ENCODE results near the gene TMEM52.

Gene TMEM52

DNA sequence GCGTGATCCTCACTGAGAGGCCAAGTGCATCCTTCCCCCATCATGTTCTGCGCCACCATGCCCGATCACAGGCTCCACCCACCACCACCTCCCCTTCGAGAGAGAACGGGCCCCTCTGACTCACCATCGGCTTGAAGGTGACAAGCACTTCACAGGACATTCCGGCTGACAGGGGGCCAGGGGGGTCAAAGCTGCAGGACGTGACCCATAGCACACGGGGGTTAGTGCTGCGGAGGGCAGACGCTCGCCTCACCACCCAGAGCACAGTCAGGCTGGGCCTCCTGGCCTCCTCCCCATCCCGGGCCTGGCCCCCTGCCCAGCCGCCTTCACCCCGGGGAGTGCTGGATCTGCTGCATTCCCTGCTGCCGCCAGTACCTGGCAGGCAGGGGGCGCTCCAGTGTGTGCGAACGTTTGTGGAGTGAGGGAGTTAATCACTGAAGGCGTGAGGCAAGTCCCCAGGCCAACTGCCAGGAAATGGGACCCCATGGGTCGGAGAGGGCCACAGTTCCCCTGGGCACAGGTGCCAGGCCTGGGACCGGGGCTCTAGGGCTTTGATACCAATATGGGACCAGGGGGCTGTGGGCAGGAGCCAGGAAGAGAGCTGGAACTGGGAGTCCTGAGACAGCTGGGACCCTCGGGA lies 40.9 kb upstream of the TMEM52 start:
- ChIA-PET CTCF (interaction anchor here (0.6 to 8.8 kb wide), 19 partner anchors 10 to 215 kb away, joined by 3 to 118 read pairs (median 4); no protein-coding TSS in a partner anchor), POLR2A (interaction anchor here (1.0 kb wide), 1 partner anchor 85 kb away, joined by 5 read pairs; no protein-coding TSS in a partner anchor)
- no peak overlapping the region for H3K27ac ChIP-seq (ENCODE audit: extremely low read depth, low read depth, low read length)
- no peaks in the 10 kb centered on the region for H3K4me1 ChIP-seq (ENCODE audit: control insufficient read depth, insufficient read depth, low read length)
- H3K9me3 ChIP-seq (ENCODE audit: control insufficient read depth, insufficient read depth, low read depth, low read length): no peaks in the 10 kb centered on the region
- H3K36me3 ChIP-seq (ENCODE audit: control insufficient read depth in 2 of 2, insufficient read depth in 1 of 2, low read length in 2 of 2): no peaks in the 10 kb centered on the region
- peak overlapping the region; percentile 6 for H3K4me3 ChIP-seq (ENCODE audit: low read depth, low read length)
- TF ChIP-seq ZNF16 (tag by site-specific recombination; IDR thresholded peaks at IDR 0.05; ENCODE audit: low read depth) (no peak), PRDM10 (tag by site-specific recombination; IDR thresholded peaks at IDR 0.05) (no peak), ZNF791 (tag by site-specific recombination; IDR thresholded peaks at IDR 0.05) (no peak), ZBTB44 (tag by site-specific recombination; IDR thresholded peaks at IDR 0.05) (peak; percentile 79), ZNF174 (tag by site-specific recombination; IDR thresholded peaks at IDR 0.05) (no peak), PRDM4 (tag by site-specific recombination; IDR thresholded peaks at IDR 0.05) (no peak), ZNF521 (tag by site-specific recombination; IDR thresholded peaks at IDR 0.05) (no peak), ZNF658 (tag by site-specific recombination; IDR thresholded peaks at IDR 0.05) (no peak), ZNF140 (tag by site-specific recombination; IDR thresholded peaks at IDR 0.05) (no peak), ZNF518A (tag by site-specific recombination; conservative IDR thresholded peaks at IDR 0.05; ENCODE audit: low read depth) (no peak; the same call in 1 of the 2 replicates), ZNF629 (tag by site-specific recombination; IDR thresholded peaks at IDR 0.05) (peak; percentile 71), ZXDB (tag by site-specific recombination; IDR thresholded peaks at IDR 0.05) (0 out of 2 replicates have a peak, but pooled peaks have one; percentile 32), YY2 (tag by site-specific recombination; IDR thresholded peaks at IDR 0.05) (no peak), HOXC10 (CRISPR knock-in tag; IDR thresholded peaks at IDR 0.05) (no peak), GLIS1 (tag by site-specific recombination; IDR thresholded peaks at IDR 0.05) (peak; percentile 98), ZNF544 (tag by site-specific recombination; IDR thresholded peaks at IDR 0.05) (no peak), ZNF558 (tag by site-specific recombination; IDR thresholded peaks at IDR 0.05) (no peak), ZNF169 (tag by site-specific recombination; IDR thresholded peaks at IDR 0.05) (no peak), ZNF555 (tag by site-specific recombination; conservative IDR thresholded peaks at IDR 0.05) (no peak), ZNF341 (tag by site-specific recombination; IDR thresholded peaks at IDR 0.05; ENCODE audit: low read depth) (peak; percentile 46; the same call in 1 of the 2 replicates), ZNF600 (tag by site-specific recombination; IDR thresholded peaks at IDR 0.05) (peak; percentile 93)
- TF ChIP-seq, protein P1, sequence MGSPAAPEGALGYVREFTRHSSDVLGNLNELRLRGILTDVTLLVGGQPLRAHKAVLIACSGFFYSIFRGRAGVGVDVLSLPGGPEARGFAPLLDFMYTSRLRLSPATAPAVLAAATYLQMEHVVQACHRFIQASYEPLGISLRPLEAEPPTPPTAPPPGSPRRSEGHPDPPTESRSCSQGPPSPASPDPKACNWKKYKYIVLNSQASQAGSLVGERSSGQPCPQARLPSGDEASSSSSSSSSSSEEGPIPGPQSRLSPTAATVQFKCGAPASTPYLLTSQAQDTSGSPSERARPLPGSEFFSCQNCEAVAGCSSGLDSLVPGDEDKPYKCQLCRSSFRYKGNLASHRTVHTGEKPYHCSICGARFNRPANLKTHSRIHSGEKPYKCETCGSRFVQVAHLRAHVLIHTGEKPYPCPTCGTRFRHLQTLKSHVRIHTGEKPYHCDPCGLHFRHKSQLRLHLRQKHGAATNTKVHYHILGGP (tag by site-specific recombination; IDR thresholded peaks at IDR 0.05): no peak
